Panc1 (cell line): ENCODE results near the gene VWA5B1. TPM values are rescaled to one million over a fixed set of nuclear protein-coding genes. Genes with fewer than 3 reads are reported as not detected.

Experiments
- ATAC-seq: fragments of 200-7000 bp; cut with Tn5 transposase; 2 replicates; pipeline ENCODE4 v1.9.1; 2020; ENCODE audit warnings: mild to moderate bottlenecking, moderate library complexity
- BruUV-seq: library from RNA; stranded (reverse); fragments of 400-500 nt; replicated peaks from 2 replicates; lab custom pipeline; 2021; lab: Mats Ljungman, UMichigan
- CTCF ChIA-PET: fragments of 300-600 bp; sonication (Branson Sonifier 250); formaldehyde crosslinking; loops from one replicate; lab custom pipeline; 2022; ENCODE audit warnings: antibody characterized with exemption; lab: Charles Lee
- POLR2A ChIA-PET: fragments of 300-600 bp; sonication (Branson Sonifier 250); formaldehyde crosslinking; loops from one replicate; lab custom pipeline; 2022; ENCODE audit warnings: antibody characterized with exemption; lab: Charles Lee
- DNase-seq: peaks from one replicate; pipeline ENCODE4 v3.0.0-alpha.2; 2010; ENCODE audit warnings: low read depth, low spot score
- H3K27ac ChIP-seq: 2 replicates; pipeline ENCODE4 v1.5.1; 2011; ENCODE audit warnings: mild to moderate bottlenecking, low read length, inconsistent platforms
- H3K27me3 ChIP-seq: fragments of 200-500 bp; sonication (Bioruptor generic); 2 replicates; pipeline ENCODE4 v1.6.0; 2014; ENCODE audit warnings: low read length, inconsistent platforms; ENCODE audit not compliant: control insufficient read depth, insufficient read depth
- H3K36me3 ChIP-seq: fragments of 200-500 bp; sonication (Bioruptor generic); 2 replicates; pipeline ENCODE4 v1.5.1; 2014; ENCODE audit warnings: inconsistent platforms, mild to moderate bottlenecking, low read length, moderate library complexity; ENCODE audit not compliant: control insufficient read depth, insufficient read depth
- H3K4me1 ChIP-seq: 2 replicates; pipeline ENCODE4 v1.5.1; 2011; ENCODE audit warnings: inconsistent platforms, mild to moderate bottlenecking, low read length, moderate library complexity; ENCODE audit not compliant: control insufficient read depth, insufficient read depth
- H3K4me3 ChIP-seq, 2 experiments: 2 replicates each; pipeline ENCODE4 v1.5.1; 2011 to 2012; ENCODE audit warnings: low read depth in 2 of 2, low read length in 2 of 2, mild to moderate bottlenecking in 2 of 2, inconsistent platforms in 1 of 2, moderate library complexity in 1 of 2
- H3K9me3 ChIP-seq: fragments of 200-500 bp; sonication (Bioruptor generic); 2 replicates; pipeline ENCODE4 v1.5.1; 2014; ENCODE audit warnings: low read depth, mild to moderate bottlenecking, inconsistent platforms, low read length, moderate library complexity; ENCODE audit not compliant: control insufficient read depth, insufficient read depth
- CTCF ChIP-seq: fragments of 450-650 bp; IDR thresholded peaks from 2 replicates; pipeline ENCODE4 v1.5.1; 2017; ENCODE audit warnings: mild to moderate bottlenecking
- POLR2AphosphoS5 ChIP-seq: IDR thresholded peaks from 2 replicates; pipeline ENCODE4 v1.6.1; 2012; ENCODE audit warnings: mild to moderate bottlenecking, low read depth, low read length, moderate library complexity
- REST ChIP-seq, 2 experiments: IDR thresholded peaks; 2 replicates each; pipeline ENCODE4 v1.6.1; 2011 to 2012; ENCODE audit warnings: low read depth in 2 of 2, control low read depth in 1 of 2, low read length in 1 of 2, mild to moderate bottlenecking in 1 of 2, moderate library complexity in 1 of 2; ENCODE audit not compliant: insufficient read depth in 1 of 2
- SIN3A ChIP-seq: IDR thresholded peaks from 2 replicates; pipeline ENCODE4 v1.6.1; 2012; ENCODE audit warnings: low read depth, mild to moderate bottlenecking, low read length, moderate library complexity, borderline replicate concordance; ENCODE audit not compliant: insufficient read depth
- TCF7L2 ChIP-seq: IDR thresholded peaks from 2 replicates; pipeline ENCODE4 v1.6.1; 2011; ENCODE audit warnings: mild to moderate bottlenecking, low read depth, low read length, inconsistent platforms
- in situ Hi-C: cut with HindIII; loops from 2 replicates; pipeline ENCODE4 v1.10.0; 2016; ENCODE audit warnings: low sequenced_read_pairs, low pct_unique_long_range_greater_than_20kb
- intact Hi-C: fragments of 100-400 bp; cut with micrococcal nuclease; formaldehyde crosslinking; loops from one replicate; pipeline ENCODE4 v1.10.0; 2022; ENCODE audit not compliant: unreplicated experiment
- total RNA-seq: library from RNA; stranded (reverse); gene quantifications from one replicate; pipeline ENCODE4 v1.2.1, GENCODE V29; 2021; ENCODE audit not compliant: unreplicated experiment

Gene VWA5B1
- total RNA-seq, 1 experiment from 2014 or later = not detected

GRCh38 chr1:20322825-20323612 is 32.3 kb downstream of the VWA5B1 start:
- no peak overlapping the region for H3K4me3 ChIP-seq
- CTCF ChIA-PET = no interaction called here
- H3K4me1 ChIP-seq = no peaks in the 10 kb centered on the region
- H3K36me3 ChIP-seq = no peaks in the 10 kb centered on the region
- no TSS peak for BruUV-seq
- no peaks in the 10 kb centered on the region for H3K9me3 ChIP-seq
- intact Hi-C loops (no loop called here), in situ Hi-C loops (no loop called here)
- ATAC-seq = no peak
- no peak for TF ChIP-seq POLR2AphosphoS5
- TF ChIP-seq REST (IDR thresholded peaks at IDR 0.05; ENCODE audit: insufficient read depth in 1 of 2, low read depth in 2 of 2, low read length in 1 of 2) = no peak
- TF ChIP-seq CTCF = no peak
- no peak for TF ChIP-seq SIN3A
- no peak for TF ChIP-seq TCF7L2
- DNase-seq = no peak
- no peak overlapping the region for H3K27ac ChIP-seq
- H3K27me3 ChIP-seq = peaks cover 13% of the 10 kb centered on the region
- POLR2A ChIA-PET = no interaction called here

GRCh38 chr1:20323613-20323920 is 32.9 kb downstream of the VWA5B1 start:
- in situ Hi-C loops = no loop called here
- Histone ChIP-seq H3K27me3 (peaks cover 13% of the 10 kb centered on the region), H3K27ac (no peak overlapping the region), H3K4me3 (no peak overlapping the region), H3K36me3 (no peaks in the 10 kb centered on the region), H3K4me1 (no peaks in the 10 kb centered on the region), H3K9me3 (no peaks in the 10 kb centered on the region)
- ChIA-PET POLR2A (no interaction called here), CTCF (no interaction called here)
- BruUV-seq = no TSS peak
- TF ChIP-seq POLR2AphosphoS5 = no peak
- TF ChIP-seq TCF7L2 = no peak
- TF ChIP-seq CTCF = no peak
- TF ChIP-seq SIN3A = no peak
- no peak for TF ChIP-seq REST (IDR thresholded peaks at IDR 0.05; ENCODE audit: insufficient read depth in 1 of 2, low read depth in 2 of 2, low read length in 1 of 2)
- intact Hi-C loops = no loop called here
- ATAC-seq (no peak), DNase-seq (no peak)
